Stimulated activated naive CD8-positive, alpha-beta T cell treated with anti-CD3 and anti-CD28 coated beads, Interleukin-15, Interleukin-2, amounts not matched to agents 100 ng/mL and 50 ng/mL, for 24 hours (primary cell): ENCODE results near the gene DUT.

Source experiments
- H3K27ac Mint-ChIP-seq: one replicate; pipeline ENCODE4 v1.8.0; 2021; ENCODE audit warnings: mild to moderate bottlenecking, mixed read lengths
- H3K27me3 Mint-ChIP-seq: one replicate; pipeline ENCODE4 v1.8.0; 2021; ENCODE audit warnings: mixed read lengths
- H3K36me3 Mint-ChIP-seq: one replicate; pipeline ENCODE4 v1.8.0; 2021; ENCODE audit warnings: low read depth, mixed read lengths
- H3K4me1 Mint-ChIP-seq: one replicate; pipeline ENCODE4 v1.8.0; 2021; ENCODE audit warnings: low read depth, mixed read lengths
- H3K4me3 Mint-ChIP-seq: one replicate; pipeline ENCODE4 v1.8.0; 2021; ENCODE audit warnings: mild to moderate bottlenecking, mixed read lengths
- H3K9me3 Mint-ChIP-seq: one replicate; pipeline ENCODE4 v1.8.0; 2021; ENCODE audit warnings: mixed read lengths

Gene DUT

DNA sequence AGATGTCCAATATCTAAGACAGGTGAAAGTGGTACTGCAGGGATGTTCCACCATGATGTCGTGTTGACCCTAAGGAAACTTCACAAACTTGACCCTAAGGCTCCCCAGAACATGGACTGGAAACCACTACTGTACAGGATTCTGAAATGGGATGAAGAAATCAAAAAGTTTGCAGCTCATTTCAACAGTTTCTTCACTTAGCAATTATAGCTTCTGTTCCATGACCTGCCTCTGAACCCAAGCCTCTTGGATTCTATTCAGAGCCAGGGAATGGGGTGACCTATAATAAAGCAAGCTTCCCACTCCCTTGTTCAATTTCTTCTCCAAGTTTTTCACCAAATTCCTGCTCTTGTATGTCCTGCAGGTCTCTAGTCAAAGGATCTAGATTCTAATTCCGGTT, 40.7 kb downstream of the DUT start:
- H3K27ac Mint-ChIP-seq = no peak overlapping the region
- H3K4me1 Mint-ChIP-seq = no peaks in the 10 kb centered on the region
- no peak overlapping the region for H3K4me3 Mint-ChIP-seq
- H3K9me3 Mint-ChIP-seq = no peaks in the 10 kb centered on the region
- peaks cover 19% of the 10 kb centered on the region for H3K27me3 Mint-ChIP-seq
- H3K36me3 Mint-ChIP-seq = no peaks in the 10 kb centered on the region

DNA sequence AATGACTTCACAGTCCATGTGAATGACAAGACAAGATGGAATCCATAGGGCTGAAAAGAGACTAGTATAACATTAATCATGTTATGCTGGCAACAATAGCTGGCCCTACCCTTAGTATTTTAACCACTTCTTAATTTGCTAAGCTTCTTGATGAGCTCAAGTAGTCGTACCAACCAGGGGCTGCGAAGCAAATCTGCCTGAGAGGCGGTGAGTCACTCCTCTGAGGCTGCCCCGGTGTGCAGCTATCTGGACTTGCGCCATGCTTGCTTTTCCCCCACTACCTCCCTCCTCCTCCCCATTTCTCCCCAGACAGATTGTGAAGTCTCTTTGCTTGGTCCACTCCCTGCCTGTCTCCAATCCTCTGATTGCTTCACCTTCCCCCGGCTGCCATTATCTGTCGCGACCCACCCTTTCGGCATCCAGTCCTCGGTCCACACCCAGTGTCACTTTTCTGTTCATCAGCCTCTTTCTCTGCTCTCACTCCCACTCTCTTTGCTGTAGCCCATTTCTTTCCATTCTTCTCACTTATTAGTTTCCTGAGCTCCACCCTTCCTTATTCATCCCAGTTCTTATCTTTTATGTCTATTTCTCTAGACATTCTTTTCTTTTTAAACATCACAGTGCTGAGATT, 42.7 kb downstream of the DUT start:
- H3K36me3 Mint-ChIP-seq = no peaks in the 10 kb centered on the region
- H3K4me3 Mint-ChIP-seq = no peak overlapping the region
- no peaks in the 10 kb centered on the region for H3K4me1 Mint-ChIP-seq
- peaks cover 22% of the 10 kb centered on the region for H3K27me3 Mint-ChIP-seq
- no peak overlapping the region for H3K27ac Mint-ChIP-seq
- peaks cover 7% of the 10 kb centered on the region for H3K9me3 Mint-ChIP-seq

DNA sequence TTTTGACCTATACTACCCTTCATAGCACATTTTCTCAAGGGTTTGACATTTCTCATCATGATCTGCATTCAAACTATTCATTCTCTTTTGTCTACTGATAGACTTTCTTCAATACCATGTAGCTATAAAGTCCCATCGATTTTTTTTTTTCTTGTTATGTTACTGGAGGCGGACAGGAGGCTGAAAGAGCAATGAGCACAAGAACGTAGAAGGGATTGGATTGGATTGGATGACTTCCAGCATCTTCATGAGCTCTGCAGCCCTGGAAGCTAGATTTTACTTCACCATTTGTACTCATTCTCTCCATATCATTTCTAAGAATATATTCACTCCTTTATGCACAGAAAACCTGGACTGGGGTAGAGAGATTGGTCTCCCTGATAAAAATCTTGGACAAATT, 43.2 kb downstream of the DUT start:
- H3K4me3 Mint-ChIP-seq = no peak overlapping the region
- H3K9me3 Mint-ChIP-seq = peaks cover 7% of the 10 kb centered on the region
- H3K36me3 Mint-ChIP-seq = no peaks in the 10 kb centered on the region
- H3K27ac Mint-ChIP-seq = no peak overlapping the region
- H3K4me1 Mint-ChIP-seq = no peaks in the 10 kb centered on the region
- H3K27me3 Mint-ChIP-seq = peaks cover 22% of the 10 kb centered on the region

DNA sequence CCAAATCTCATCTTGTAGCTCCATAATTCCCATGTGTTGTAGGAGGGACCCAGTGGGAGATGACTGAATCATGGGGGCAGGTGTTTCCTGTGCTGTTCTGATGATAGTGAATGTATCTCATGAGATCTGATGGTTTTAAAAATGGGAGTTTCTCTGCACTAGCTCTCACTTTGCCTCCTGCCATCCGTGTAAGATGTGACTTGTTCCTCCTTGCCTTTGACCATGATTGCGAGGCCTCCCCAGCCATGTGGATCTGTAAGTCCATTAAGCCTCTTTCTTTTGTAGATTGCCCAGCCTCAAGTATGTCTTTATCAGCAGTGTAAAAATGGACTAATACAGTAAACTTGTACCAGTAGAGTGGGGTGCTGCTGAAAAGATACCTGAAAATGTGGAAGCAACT, 44.5 kb downstream of the DUT start:
- H3K27ac Mint-ChIP-seq = no peak overlapping the region
- H3K27me3 Mint-ChIP-seq = peaks cover 22% of the 10 kb centered on the region
- H3K4me3 Mint-ChIP-seq = no peak overlapping the region
- H3K4me1 Mint-ChIP-seq = no peaks in the 10 kb centered on the region
- peaks cover 7% of the 10 kb centered on the region for H3K9me3 Mint-ChIP-seq
- no peaks in the 10 kb centered on the region for H3K36me3 Mint-ChIP-seq

DNA sequence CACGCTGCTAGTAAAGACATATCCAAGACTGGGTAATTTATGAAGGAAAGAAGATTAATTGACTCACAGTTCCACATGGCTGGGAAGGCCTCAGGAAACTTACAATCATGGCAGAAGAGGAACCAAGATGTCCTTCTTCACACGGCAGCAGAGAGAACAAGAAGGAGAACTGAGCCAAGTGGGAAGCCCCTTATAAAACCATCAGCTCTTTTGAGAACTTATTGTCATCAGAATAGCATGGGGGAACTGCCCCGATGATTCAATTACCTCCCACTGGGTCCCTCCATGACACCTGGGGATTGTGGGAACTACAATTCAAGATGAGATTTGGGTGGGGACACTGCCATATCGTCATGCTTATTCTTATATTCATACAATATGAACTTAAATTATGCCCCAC, 49.0 kb downstream of the DUT start:
- Mint-ChIP-seq H3K36me3 (no peaks in the 10 kb centered on the region), H3K4me3 (no peak overlapping the region), H3K27me3 (peaks cover 15% of the 10 kb centered on the region), H3K4me1 (no peaks in the 10 kb centered on the region), H3K9me3 (peaks cover 7% of the 10 kb centered on the region), H3K27ac (no peak overlapping the region)

DNA sequence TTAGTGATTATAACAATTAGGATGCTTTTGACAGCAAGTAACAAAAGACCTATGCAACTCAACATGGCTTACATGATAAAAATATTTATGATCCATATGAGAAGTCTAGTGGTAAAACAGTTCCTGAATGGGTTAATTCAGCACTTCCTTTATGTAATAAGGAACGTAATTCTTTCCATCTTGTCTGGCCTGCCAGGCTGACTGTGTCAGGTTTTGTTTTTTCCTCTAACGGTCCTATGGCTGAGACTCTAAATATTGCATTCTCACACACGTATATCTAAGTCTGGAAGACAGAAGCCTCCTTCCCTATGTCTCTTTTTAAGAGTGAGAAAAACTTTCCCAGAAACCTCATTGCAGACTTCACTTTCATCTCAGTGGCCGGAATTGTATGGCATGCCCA, 50.6 kb downstream of the DUT start:
- no peaks in the 10 kb centered on the region for H3K4me1 Mint-ChIP-seq
- H3K9me3 Mint-ChIP-seq = peaks cover 7% of the 10 kb centered on the region
- H3K27me3 Mint-ChIP-seq = peaks cover 7% of the 10 kb centered on the region
- no peak overlapping the region for H3K27ac Mint-ChIP-seq
- H3K4me3 Mint-ChIP-seq = no peak overlapping the region
- no peaks in the 10 kb centered on the region for H3K36me3 Mint-ChIP-seq

DNA sequence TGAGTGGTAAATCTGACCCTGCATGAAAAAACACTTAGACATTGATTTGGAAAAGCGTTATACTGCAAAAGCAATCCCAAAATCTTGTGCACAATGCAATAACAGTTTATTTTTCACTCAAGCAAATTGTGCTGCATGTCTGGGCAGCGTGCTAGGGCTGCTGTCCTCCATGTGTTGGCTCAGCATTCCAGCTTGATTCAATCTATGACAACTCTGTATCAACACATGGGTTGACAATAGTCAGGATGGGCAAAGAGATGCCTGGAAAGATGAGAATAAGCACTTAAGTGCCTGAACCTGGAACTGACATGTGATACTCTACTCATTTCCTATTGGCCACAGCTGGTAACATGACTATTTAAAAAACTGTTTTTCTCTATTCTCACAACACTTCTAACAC, 51.8 kb downstream of the DUT start:
- Mint-ChIP-seq H3K36me3 (no peaks in the 10 kb centered on the region), H3K4me3 (no peak overlapping the region), H3K27ac (no peak overlapping the region), H3K9me3 (no peaks in the 10 kb centered on the region), H3K27me3 (no peaks in the 10 kb centered on the region), H3K4me1 (no peaks in the 10 kb centered on the region)

DNA sequence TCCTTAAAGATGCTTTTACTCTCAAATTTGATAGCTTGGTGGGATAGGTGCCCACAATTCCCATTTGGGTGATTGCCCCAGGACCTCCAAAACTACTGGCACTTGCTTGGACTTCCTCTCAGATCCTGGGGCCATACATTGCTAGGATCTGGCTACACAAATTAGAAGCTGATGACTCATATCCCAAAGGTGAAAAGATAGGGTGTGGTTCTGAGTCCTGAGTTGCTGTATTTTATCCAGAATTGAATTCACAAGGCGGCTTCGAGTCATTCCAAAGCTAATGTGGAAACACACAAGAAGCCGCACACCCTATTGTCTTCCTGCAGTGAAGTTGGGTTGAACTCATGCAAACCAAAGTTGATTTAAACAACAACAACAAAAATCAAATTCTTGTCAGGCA, 53.4 kb downstream of the DUT start:
- no peaks in the 10 kb centered on the region for H3K36me3 Mint-ChIP-seq
- H3K4me1 Mint-ChIP-seq = no peaks in the 10 kb centered on the region
- no peak overlapping the region for H3K4me3 Mint-ChIP-seq
- no peaks in the 10 kb centered on the region for H3K9me3 Mint-ChIP-seq
- H3K27me3 Mint-ChIP-seq = no peaks in the 10 kb centered on the region
- no peak overlapping the region for H3K27ac Mint-ChIP-seq

DNA sequence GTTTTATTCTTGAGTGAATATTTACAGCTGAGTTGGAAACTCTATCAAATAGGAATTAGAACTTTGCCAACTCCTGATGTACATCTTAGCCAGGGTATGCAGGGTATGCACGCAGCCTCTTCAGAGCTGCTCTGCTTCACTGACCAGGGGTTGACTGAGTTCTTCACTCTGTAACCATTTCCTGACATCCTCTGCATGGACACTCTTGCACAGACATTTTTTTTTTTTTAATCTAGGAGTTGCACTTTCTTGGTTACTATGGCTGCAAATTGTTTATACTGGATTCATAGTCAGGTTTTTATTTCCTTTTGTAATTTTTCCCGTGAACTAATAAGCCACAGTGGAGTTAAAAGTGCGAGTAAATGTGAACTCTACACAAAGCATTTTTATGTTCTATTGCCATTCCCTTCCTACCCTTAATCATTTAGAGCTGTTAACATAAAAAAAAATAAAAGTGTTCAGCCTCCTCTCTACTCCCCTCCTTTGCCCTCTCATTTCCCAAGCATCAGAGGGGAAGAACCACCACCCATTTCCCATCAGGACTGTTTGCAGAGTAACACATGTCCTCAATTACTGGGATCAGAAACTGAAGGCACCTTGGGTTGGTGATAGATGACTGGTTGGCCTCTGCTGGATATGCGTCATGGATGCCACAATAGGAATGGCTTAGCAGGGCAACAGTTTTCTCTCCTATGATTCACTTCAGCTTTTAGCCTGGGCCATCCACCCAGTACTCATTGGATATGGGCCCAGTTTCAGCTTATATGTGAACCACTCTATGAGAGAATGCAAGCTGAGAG, 54.0 kb downstream of the DUT start:
- Mint-ChIP-seq H3K36me3 (no peaks in the 10 kb centered on the region), H3K4me1 (no peaks in the 10 kb centered on the region), H3K4me3 (no peak overlapping the region), H3K27ac (no peak overlapping the region), H3K27me3 (no peaks in the 10 kb centered on the region), H3K9me3 (no peaks in the 10 kb centered on the region)

DNA sequence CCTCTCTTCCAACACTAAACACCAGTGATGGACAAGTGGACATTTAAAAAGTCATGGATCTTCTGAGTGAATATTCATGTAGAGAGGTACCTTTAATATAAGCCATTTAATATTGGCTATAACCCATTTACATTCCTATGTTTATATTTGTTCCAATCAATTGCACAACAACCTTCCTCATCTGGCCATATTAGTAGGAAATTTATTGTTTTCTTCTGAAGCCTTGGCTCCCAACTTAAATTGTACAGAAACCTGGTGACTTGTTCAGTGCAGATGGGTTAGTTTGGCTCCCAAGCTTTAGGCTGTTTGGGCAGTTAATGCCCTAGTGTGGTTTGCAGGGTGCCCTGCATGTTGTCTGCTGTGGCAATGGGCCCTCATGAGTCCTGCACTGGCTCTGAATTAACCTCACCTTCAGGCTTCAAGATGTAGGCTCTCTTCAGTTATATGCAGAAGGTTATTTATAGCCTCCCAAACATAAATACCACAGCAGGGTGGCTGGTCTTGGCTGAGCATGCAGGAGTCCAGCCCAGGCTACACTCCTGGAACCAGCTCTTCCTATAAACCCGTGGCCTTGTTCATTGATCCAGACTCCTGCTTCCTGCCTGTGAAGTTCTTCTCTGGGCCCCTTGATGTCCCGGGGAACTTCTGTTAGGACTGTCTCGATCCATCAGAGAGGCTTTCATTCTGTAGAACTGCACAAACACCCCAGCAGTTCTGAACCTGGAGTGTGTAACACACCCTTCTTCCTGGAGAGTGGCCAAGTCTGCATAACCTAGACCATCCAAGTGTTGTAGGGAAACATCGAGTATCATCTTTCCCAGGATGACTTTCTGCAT, 57.0 kb downstream of the DUT start:
- no peak overlapping the region for H3K4me3 Mint-ChIP-seq
- H3K27ac Mint-ChIP-seq = no peak overlapping the region
- H3K36me3 Mint-ChIP-seq = no peaks in the 10 kb centered on the region
- H3K9me3 Mint-ChIP-seq = no peaks in the 10 kb centered on the region
- peaks cover 3% of the 10 kb centered on the region for H3K27me3 Mint-ChIP-seq
- no peaks in the 10 kb centered on the region for H3K4me1 Mint-ChIP-seq

DNA sequence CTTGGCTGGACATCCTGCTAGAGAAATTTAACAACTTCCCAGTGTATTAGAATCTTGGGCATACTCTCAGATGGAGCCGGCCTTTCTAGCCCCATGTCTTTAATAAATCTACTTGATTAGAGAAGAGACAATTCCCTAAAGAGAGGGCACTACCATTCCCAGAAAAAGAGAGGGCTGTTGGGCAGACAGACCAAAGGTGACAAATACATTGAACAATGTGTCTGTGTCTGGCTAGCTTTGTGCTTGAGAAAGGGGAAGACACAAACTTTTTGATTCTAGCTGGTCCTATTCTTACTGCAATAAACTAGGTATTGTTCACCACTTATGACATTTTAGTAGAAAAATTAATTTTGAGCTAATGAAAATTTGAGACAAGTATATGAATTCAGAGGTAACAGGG, 57.7 kb downstream of the DUT start:
- Mint-ChIP-seq H3K27ac (no peak overlapping the region), H3K4me3 (no peak overlapping the region), H3K9me3 (no peaks in the 10 kb centered on the region), H3K27me3 (peaks cover 3% of the 10 kb centered on the region), H3K36me3 (no peaks in the 10 kb centered on the region), H3K4me1 (no peaks in the 10 kb centered on the region)

DNA sequence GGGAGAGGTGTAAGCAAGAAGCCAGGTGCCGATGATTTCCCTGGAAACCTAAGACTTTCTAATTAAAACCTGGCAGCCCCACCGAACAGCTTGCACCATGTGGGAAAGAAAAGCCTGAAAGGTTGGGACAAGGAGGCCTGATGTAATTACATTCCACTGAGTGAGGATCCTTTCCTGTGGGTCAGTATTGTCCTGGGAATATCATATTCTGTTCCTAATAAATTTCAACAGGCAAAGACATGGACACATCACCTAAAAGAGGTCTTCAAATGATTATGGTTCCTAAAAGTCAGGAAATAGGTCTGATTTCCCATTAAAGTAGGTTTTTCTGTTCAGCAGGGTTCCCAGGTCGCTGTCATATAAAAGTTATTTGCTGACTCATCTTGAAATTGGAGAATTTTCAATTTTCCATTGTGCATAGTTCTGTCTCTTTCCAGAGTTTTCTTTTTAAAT, 58.5 kb downstream of the DUT start:
- H3K4me3 Mint-ChIP-seq = no peak overlapping the region

DNA sequence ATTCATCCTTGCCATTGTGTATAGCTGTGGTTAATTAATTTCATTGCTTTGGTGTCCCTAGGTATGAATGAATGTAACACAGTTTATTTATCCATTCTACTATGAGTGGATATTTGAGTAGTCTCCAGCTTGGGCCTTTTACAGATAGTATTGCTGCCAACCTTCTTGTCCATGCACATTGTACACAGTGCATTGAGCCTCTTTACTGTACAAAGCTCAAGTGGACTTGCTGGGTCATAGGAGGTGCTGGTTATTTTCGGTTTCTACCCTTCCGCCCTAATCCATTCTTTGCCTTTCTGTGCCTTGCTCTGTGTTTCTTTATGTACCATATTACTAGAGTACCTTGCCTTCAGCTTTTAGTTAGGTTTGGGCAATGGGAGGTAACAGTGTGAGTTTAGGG, 60.7 kb downstream of the DUT start:
- H3K36me3 Mint-ChIP-seq = no peaks in the 10 kb centered on the region
- no peak overlapping the region for H3K27ac Mint-ChIP-seq
- no peaks in the 10 kb centered on the region for H3K9me3 Mint-ChIP-seq
- no peaks in the 10 kb centered on the region for H3K4me1 Mint-ChIP-seq
- no peak overlapping the region for H3K4me3 Mint-ChIP-seq
- peaks cover 3% of the 10 kb centered on the region for H3K27me3 Mint-ChIP-seq

More for the DNA sequence above, 58.5 kb downstream of the DUT start:
- Mint-ChIP-seq H3K4me1 (no peaks in the 10 kb centered on the region), H3K27me3 (peaks cover 3% of the 10 kb centered on the region), H3K9me3 (no peaks in the 10 kb centered on the region), H3K36me3 (no peaks in the 10 kb centered on the region), H3K27ac (no peak overlapping the region)

DNA sequence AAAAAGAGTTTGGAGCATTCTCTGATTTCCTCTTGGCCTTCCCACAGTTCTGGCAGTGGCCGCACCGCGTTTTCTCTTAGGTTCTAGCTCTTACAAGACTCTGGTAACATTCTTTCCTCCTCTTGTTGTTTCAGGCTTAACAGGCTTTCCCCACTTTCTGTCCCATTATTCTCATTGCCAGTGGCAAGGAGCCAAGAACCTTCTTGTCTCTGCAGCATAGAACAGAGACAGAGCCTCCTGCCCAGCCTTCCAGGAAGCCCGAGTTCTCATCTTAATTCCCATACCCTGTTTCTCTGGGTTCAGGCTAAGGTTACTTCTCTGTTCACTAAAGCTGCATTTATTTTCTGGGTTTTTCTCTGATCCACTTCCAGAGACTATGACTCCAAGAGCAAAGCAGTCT, 61.1 kb downstream of the DUT start:
- H3K36me3 Mint-ChIP-seq = no peaks in the 10 kb centered on the region
- H3K4me1 Mint-ChIP-seq = no peaks in the 10 kb centered on the region
- peaks cover 3% of the 10 kb centered on the region for H3K27me3 Mint-ChIP-seq
- H3K4me3 Mint-ChIP-seq = no peak overlapping the region
- H3K27ac Mint-ChIP-seq = no peak overlapping the region
- H3K9me3 Mint-ChIP-seq = no peaks in the 10 kb centered on the region
